Stimulated activated naive CD8-positive, alpha-beta T cell treated with anti-CD3 and anti-CD28 coated beads, Interleukin-15, amount 100 ng/mL, for 72 hours (primary cell): ENCODE results near the gene RPP21.

Source experiments
- ATAC-seq: fragments of 150-1000 bp; cut with Tn5 transposase; 2 replicates; pipeline ENCODE4 v1.10.0; 2021; ENCODE audit warnings: mild to moderate bottlenecking, moderate library complexity
- DNase-seq, 2 donors: peaks; one replicate each; pipeline ENCODE4 v3.0.0; 2021 to 2022
- H3K27ac Mint-ChIP-seq, 2 donors: one replicate each; pipeline ENCODE4 v1.8.0; 2022; ENCODE audit warnings: mild to moderate bottlenecking in 2 of 2, mixed read lengths in 2 of 2, moderate library complexity in 2 of 2
- H3K27me3 Mint-ChIP-seq: one replicate; pipeline ENCODE4 v1.8.0; 2022; ENCODE audit warnings: mixed read lengths
- H3K4me1 Mint-ChIP-seq: one replicate; pipeline ENCODE4 v1.8.0; 2022; ENCODE audit warnings: mild to moderate bottlenecking, mixed read lengths
- H3K4me3 Mint-ChIP-seq, 2 donors: one replicate each; pipeline ENCODE4 v1.8.0; 2022; ENCODE audit warnings: mild to moderate bottlenecking in 2 of 2, mixed read lengths in 2 of 2, moderate library complexity in 1 of 2
- H3K9me3 Mint-ChIP-seq, 2 donors: one replicate each; pipeline ENCODE4 v1.8.0; 2022; ENCODE audit warnings: mixed read lengths in 2 of 2

Gene RPP21

DNA sequence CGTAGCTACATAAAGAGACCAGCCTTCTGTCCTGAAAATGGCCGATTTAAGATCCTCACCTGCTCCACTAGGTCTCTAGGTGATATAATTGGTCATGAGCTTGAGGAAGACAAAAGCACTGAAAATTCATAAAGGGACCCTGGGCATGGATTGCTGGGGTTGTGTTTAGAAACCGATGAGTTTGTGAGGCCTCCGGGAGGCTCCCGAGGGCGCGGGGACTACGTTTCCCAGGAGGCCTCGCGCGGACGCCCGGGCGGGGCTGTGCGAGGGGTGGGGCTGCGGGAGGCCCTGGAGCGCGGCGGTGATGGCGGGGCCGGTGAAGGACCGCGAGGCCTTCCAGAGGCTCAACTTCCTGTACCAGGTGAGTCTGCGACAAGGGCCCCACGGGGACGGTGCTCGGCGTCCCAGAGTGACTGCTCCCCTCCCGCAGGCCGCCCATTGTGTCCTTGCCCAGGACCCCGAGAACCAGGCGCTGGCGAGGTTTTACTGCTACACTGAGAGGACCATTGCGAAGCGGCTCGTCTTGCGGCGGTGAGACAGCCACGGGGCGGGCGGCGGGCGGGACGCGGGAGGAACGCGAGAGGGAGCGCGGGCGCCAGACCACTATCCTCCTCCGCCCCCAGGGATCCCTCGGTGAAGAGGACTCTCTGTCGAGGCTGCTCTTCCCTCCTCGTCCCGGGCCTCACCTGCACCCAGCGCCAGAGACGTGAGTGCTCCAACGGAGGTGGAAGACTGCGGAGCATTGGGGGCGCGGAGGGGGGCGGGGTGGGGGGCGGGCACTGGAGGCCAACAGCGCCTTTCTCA, at the start of gene RPP21:
TSS of gene RPP21 (plus strand) at position 289 of the 804 bp plus-strand sequence. CDS start at position 305, 16 bp downstream.
- H3K27me3 Mint-ChIP-seq: no peaks in the 10 kb centered on the region
- peak within 1 kb of the TSS; percentile 83 to 90 for H3K4me3 Mint-ChIP-seq
- peak within 1 kb of the TSS; percentile 91 to 98 for H3K27ac Mint-ChIP-seq
- H3K4me1 Mint-ChIP-seq: peaks cover 55% of the 10 kb centered on the region
- peak; percentile 86 to 88 for DNase-seq
- ATAC-seq: peak; percentile 99
- no peaks in the 10 kb centered on the region for H3K9me3 Mint-ChIP-seq

- ATAC-seq (no peak), DNase-seq (no peak)
- Mint-ChIP-seq H3K9me3 (peaks cover 6 to 24% of the 10 kb centered on the region in 2 donors), H3K4me3 (no peak overlapping the region), H3K27me3 (no peaks in the 10 kb centered on the region), H3K27ac (peak overlapping the region; percentile 11 to 42), H3K4me1 (no peaks in the 10 kb centered on the region)
These were observed 49.1 kb upstream of the RPP21 start for GRCh38 chr6:30295837-30296236.

DNA sequence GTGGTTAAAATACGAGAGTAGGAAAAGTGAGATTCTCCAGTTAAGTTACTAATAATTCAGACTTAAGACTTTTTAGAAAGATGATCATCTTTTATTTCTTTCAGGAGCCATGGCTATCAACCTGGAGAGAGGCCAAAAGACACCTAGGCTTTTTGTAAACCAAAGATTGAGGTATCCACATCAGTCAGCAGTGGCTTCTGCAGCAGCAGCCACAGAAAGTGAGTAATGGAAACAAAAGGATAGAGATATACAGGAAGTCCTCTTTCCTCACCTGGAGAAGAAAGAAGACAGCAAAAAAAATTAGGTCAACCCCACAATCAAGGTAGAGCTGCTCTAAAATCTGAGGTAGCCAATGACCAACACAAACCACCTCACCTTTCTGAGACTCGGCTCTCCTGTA, 41.0 kb upstream of the RPP21 start:
- peak in 1 of 2 donors; percentile 20 for DNase-seq
- ATAC-seq: peak; percentile 79
- no peak overlapping the region for H3K27ac Mint-ChIP-seq
- H3K27me3 Mint-ChIP-seq: no peaks in the 10 kb centered on the region
- peaks cover 6 to 28% of the 10 kb centered on the region in 2 donors for H3K9me3 Mint-ChIP-seq
- H3K4me1 Mint-ChIP-seq: peaks cover 45% of the 10 kb centered on the region
- no peak overlapping the region for H3K4me3 Mint-ChIP-seq

DNA sequence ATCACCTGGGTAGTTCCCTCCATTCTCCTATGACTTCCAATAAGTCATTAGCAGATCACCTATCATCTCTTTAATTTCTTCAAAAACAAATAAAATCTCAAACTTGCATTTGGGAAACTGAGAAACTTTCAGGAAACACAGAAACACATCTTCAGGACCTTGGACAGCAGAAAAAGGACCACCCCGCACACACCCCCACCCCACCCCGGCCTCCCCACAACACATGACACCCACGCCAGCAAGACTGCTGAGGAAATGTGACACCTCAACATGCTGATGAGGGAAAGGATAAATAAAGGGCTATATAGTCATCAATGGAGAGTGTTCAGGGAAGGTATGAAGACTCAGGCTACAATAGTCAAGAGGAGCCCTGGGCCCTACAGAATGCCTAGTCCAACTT, 33.9 kb upstream of the RPP21 start:
- Mint-ChIP-seq H3K4me3 (no peak overlapping the region), H3K4me1 (peaks cover 35% of the 10 kb centered on the region), H3K27me3 (no peaks in the 10 kb centered on the region), H3K9me3 (no peaks in the 10 kb centered on the region), H3K27ac (no peak overlapping the region)
- DNase-seq (no peak), ATAC-seq (no peak)

DNA sequence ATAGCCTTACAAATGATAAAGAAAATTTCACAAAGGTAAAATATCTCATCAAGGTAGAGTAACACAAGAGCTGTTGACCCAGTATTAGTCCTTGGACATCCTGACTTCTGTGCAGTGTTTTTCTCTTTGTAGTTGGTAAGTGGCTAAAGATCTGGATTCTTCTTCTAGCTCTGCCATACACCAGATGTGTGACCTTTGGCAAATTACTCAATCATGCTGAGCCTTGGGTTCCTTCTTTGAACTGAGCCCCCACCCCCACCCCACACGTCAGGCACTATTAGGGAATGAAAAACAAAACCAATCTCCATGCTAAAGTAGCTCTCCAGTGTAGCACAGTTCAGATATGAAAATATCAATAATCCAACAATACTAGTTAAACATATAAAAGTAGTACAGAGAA, 33.3 kb upstream of the RPP21 start:
- no peak for ATAC-seq
- no peaks in the 10 kb centered on the region for H3K9me3 Mint-ChIP-seq

DNA sequence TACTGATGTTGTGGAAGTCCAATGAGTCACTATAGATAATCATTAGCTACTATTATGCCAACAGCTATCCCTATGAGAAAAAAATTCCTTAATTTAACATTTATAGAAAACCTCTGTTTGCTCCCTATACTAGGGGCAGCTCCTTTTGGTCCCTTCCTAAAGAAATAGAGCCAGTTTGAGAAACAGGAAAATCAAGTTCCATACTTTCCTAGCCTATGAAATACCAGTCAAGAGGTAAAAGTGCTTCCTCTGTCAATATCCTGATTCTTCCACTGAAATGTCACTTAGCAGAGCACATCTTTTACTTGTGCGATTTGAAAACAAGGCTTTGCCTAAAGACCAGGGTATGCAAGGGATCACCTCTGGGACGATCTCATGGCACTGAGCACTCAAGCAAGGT, 32.7 kb upstream of the RPP21 start:
- H3K4me1 Mint-ChIP-seq: peaks cover 30% of the 10 kb centered on the region
- DNase-seq (no peak), ATAC-seq (no peak)
- H3K9me3 Mint-ChIP-seq: no peaks in the 10 kb centered on the region
- no peak overlapping the region for H3K27ac Mint-ChIP-seq
- H3K27me3 Mint-ChIP-seq: no peaks in the 10 kb centered on the region
- H3K4me3 Mint-ChIP-seq: no peak overlapping the region

More for the DNA sequence above, 33.3 kb upstream of the RPP21 start:
- Mint-ChIP-seq H3K27me3 (no peaks in the 10 kb centered on the region), H3K4me1 (peaks cover 34% of the 10 kb centered on the region), H3K4me3 (no peak overlapping the region), H3K27ac (peak overlapping the region in 1 of 2 donors; percentile 3)
- DNase-seq: no peak

- H3K9me3 Mint-ChIP-seq: no peaks in the 10 kb centered on the region
- ATAC-seq: no peak
- H3K4me1 Mint-ChIP-seq: peaks cover 34% of the 10 kb centered on the region
These were observed 32.2 kb upstream of the RPP21 start for GRCh38 chr6:30312676-30313321.

DNA sequence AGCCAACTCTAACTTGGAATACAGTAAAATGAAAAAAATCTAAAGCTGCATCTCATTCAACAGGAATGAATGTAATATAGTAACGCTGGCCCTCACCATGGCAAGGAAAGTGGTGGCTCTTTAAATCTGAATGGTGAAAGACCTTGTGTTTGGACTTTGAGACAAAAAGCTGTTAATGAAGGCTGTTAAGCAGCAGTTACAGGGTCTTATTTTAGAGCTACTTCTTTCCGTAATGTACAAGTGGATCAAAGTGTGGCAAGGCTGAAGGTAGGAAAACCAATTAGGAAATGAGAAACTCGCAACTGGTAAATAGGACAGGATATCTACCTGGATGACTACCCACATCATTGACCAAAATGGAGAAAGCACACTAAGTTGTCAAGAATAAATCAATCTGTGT, 29.8 kb upstream of the RPP21 start:
- Mint-ChIP-seq H3K4me1 (peaks cover 46% of the 10 kb centered on the region), H3K4me3 (no peak overlapping the region)

More at GRCh38 chr6:30312676-30313321, 32.2 kb upstream of the RPP21 start:
- Mint-ChIP-seq H3K27ac (no peak overlapping the region), H3K27me3 (no peaks in the 10 kb centered on the region), H3K4me3 (no peak overlapping the region)
- DNase-seq: no peak

GRCh38 chr6:30317913-30318589, 26.9 kb upstream of the RPP21 start:
- H3K27me3 Mint-ChIP-seq: no peaks in the 10 kb centered on the region
- peaks cover 61% of the 10 kb centered on the region for H3K4me1 Mint-ChIP-seq
- no peaks in the 10 kb centered on the region for H3K9me3 Mint-ChIP-seq
- ATAC-seq: no peak
- DNase-seq: no peak
- H3K4me3 Mint-ChIP-seq: peak overlapping the region; percentile 55 to 63
- H3K27ac Mint-ChIP-seq: peak overlapping the region in 1 of 2 donors; percentile 13

More for the DNA sequence above, 29.8 kb upstream of the RPP21 start:
- DNase-seq (no peak), ATAC-seq (no peak)
- Mint-ChIP-seq H3K9me3 (no peaks in the 10 kb centered on the region), H3K27me3 (no peaks in the 10 kb centered on the region), H3K27ac (no peak overlapping the region)

- H3K4me1 Mint-ChIP-seq: peaks cover 74% of the 10 kb centered on the region
- DNase-seq (no peak), ATAC-seq (no peak)
- H3K9me3 Mint-ChIP-seq: no peaks in the 10 kb centered on the region
- H3K27me3 Mint-ChIP-seq: no peaks in the 10 kb centered on the region
- H3K4me3 Mint-ChIP-seq: no peak overlapping the region
- no peak overlapping the region for H3K27ac Mint-ChIP-seq
These were observed 25.7 kb upstream of the RPP21 start for GRCh38 chr6:30319146-30319835.

- DNase-seq (no peak), ATAC-seq (no peak)
- peak overlapping the region; percentile 50 to 62 for H3K4me3 Mint-ChIP-seq
- peak overlapping the region; percentile 73 to 82 for H3K27ac Mint-ChIP-seq
- H3K4me1 Mint-ChIP-seq: peaks cover 83% of the 10 kb centered on the region
- H3K9me3 Mint-ChIP-seq: no peaks in the 10 kb centered on the region
- H3K27me3 Mint-ChIP-seq: no peaks in the 10 kb centered on the region
These were observed 23.1 kb upstream of the RPP21 start for GRCh38 chr6:30321692-30322388.

- ATAC-seq (no peak), DNase-seq (no peak)
- Mint-ChIP-seq H3K4me3 (peak overlapping the region; percentile 50 to 62), H3K9me3 (no peaks in the 10 kb centered on the region), H3K4me1 (peaks cover 84% of the 10 kb centered on the region), H3K27me3 (no peaks in the 10 kb centered on the region), H3K27ac (peak overlapping the region; percentile 24 to 54)
These were observed 22.1 kb upstream of the RPP21 start for GRCh38 chr6:30322527-30323501.

GRCh38 chr6:30323806-30324205, 21.1 kb upstream of the RPP21 start:
- H3K27ac Mint-ChIP-seq: no peak overlapping the region
- H3K4me1 Mint-ChIP-seq: peaks cover 84% of the 10 kb centered on the region
- ATAC-seq: no peak
- no peaks in the 10 kb centered on the region for H3K9me3 Mint-ChIP-seq
- no peaks in the 10 kb centered on the region for H3K27me3 Mint-ChIP-seq
- H3K4me3 Mint-ChIP-seq: peak overlapping the region in 1 of 2 donors; percentile 46
- DNase-seq: peak in 1 of 2 donors; percentile 36
